ENCODE results near the gene ZNF101.
A peak's percentile ranks its signal among the peaks of the same experiment; 100 is the strongest.
"Not testable (repeated sequence)": the region's sequence is repeated elsewhere in the genome, so short reads cannot be mapped to it uniquely, and the experiment has no call there.

ZNF101 gene

GRCh38 chr19:19661141-19661674 lies 7.4 kb upstream of the ZNF101 start:
- H3K27me3 ChIP-seq (ENCODE audit: control insufficient read depth in 1 of 2, insufficient read depth in 2 of 2, low read length in 2 of 2): no peaks in the 10 kb centered on the region
- peak overlapping the region; percentile 15 to 92 for H3K4me3 ChIP-seq (ENCODE audit: low read depth in 1 of 2, low read length in 2 of 2)
- peak overlapping the region in 1 of 2 donors; percentile 36 for H3K9ac ChIP-seq (ENCODE audit: low read depth in 1 of 2, low read length in 2 of 2)
- H3K4me1 ChIP-seq (ENCODE audit: control insufficient read depth in 1 of 2, insufficient read depth in 2 of 2, low read length in 2 of 2): peaks cover 17 to 24% of the 10 kb centered on the region in 2 donors
- peaks cover 19 to 38% of the 10 kb centered on the region in 2 donors for H3K36me3 ChIP-seq (ENCODE audit: control insufficient read depth in 1 of 2, insufficient read depth in 2 of 2, low read length in 2 of 2)
- H3K9me3 ChIP-seq (ENCODE audit: control insufficient read depth in 1 of 2, low read length in 2 of 2): no peaks in the 10 kb centered on the region
- peak overlapping the region; percentile 39 for H3K27ac ChIP-seq (ENCODE audit: low read depth, low read length)

GRCh38 chr19:19661675-19662251 lies 6.9 kb upstream of the ZNF101 start:
- Histone ChIP-seq H3K9ac (ENCODE audit: low read depth in 1 of 2, low read length in 2 of 2) (peak overlapping the region in 1 of 2 donors; percentile 36), H3K27me3 (ENCODE audit: control insufficient read depth in 1 of 2, insufficient read depth in 2 of 2, low read length in 2 of 2) (no peaks in the 10 kb centered on the region), H3K4me3 (ENCODE audit: low read depth in 1 of 2, low read length in 2 of 2) (peak overlapping the region; percentile 79 to 92), H3K9me3 (ENCODE audit: control insufficient read depth in 1 of 2, low read length in 2 of 2) (no peaks in the 10 kb centered on the region), H3K27ac (ENCODE audit: low read depth, low read length) (peak overlapping the region; percentile 39), H3K36me3 (ENCODE audit: control insufficient read depth in 1 of 2, insufficient read depth in 2 of 2, low read length in 2 of 2) (peaks cover 15 to 32% of the 10 kb centered on the region in 2 donors), H3K4me1 (ENCODE audit: control insufficient read depth in 1 of 2, insufficient read depth in 2 of 2, low read length in 2 of 2) (peaks cover 17 to 24% of the 10 kb centered on the region in 2 donors)

GRCh38 chr19:19662344-19662743 lies 6.3 kb upstream of the ZNF101 start:
- H3K36me3 ChIP-seq (ENCODE audit: control insufficient read depth in 1 of 2, insufficient read depth in 2 of 2, low read length in 2 of 2): peaks cover 10 to 26% of the 10 kb centered on the region in 2 donors
- no peaks in the 10 kb centered on the region for H3K9me3 ChIP-seq (ENCODE audit: control insufficient read depth in 1 of 2, low read length in 2 of 2)
- H3K27ac ChIP-seq (ENCODE audit: low read depth, low read length): no peak overlapping the region
- H3K27me3 ChIP-seq (ENCODE audit: control insufficient read depth in 1 of 2, insufficient read depth in 2 of 2, low read length in 2 of 2): no peaks in the 10 kb centered on the region
- peak overlapping the region; percentile 79 to 92 for H3K4me3 ChIP-seq (ENCODE audit: low read depth in 1 of 2, low read length in 2 of 2)
- H3K4me1 ChIP-seq (ENCODE audit: control insufficient read depth in 1 of 2, insufficient read depth in 2 of 2, low read length in 2 of 2): peaks cover 17 to 24% of the 10 kb centered on the region in 2 donors
- peak overlapping the region; percentile 75 to 78 for H3K9ac ChIP-seq (ENCODE audit: low read depth in 1 of 2, low read length in 2 of 2)

- Histone ChIP-seq H3K9me3 (ENCODE audit: control insufficient read depth in 1 of 2, low read length in 2 of 2) (no peaks in the 10 kb centered on the region), H3K4me3 (ENCODE audit: low read depth in 1 of 2, low read length in 2 of 2) (peak overlapping the region; percentile 79 to 92), H3K27ac (ENCODE audit: low read depth, low read length) (peak overlapping the region; percentile 93), H3K36me3 (ENCODE audit: control insufficient read depth in 1 of 2, insufficient read depth in 2 of 2, low read length in 2 of 2) (peaks cover 10 to 21% of the 10 kb centered on the region in 2 donors), H3K4me1 (ENCODE audit: control insufficient read depth in 1 of 2, insufficient read depth in 2 of 2, low read length in 2 of 2) (peaks cover 17 to 24% of the 10 kb centered on the region in 2 donors), H3K9ac (ENCODE audit: low read depth in 1 of 2, low read length in 2 of 2) (peak overlapping the region; percentile 75 to 78), H3K27me3 (ENCODE audit: control insufficient read depth in 1 of 2, insufficient read depth in 2 of 2, low read length in 2 of 2) (no peaks in the 10 kb centered on the region)
Observed at GRCh38 chr19:19662871-19663255, 5.8 kb upstream of the ZNF101 start.

- Histone ChIP-seq H3K9me3 (ENCODE audit: control insufficient read depth in 1 of 2, low read length in 2 of 2) (no peaks in the 10 kb centered on the region), H3K4me1 (ENCODE audit: control insufficient read depth in 1 of 2, insufficient read depth in 2 of 2, low read length in 2 of 2) (peaks cover 17 to 24% of the 10 kb centered on the region in 2 donors), H3K4me3 (ENCODE audit: low read depth in 1 of 2, low read length in 2 of 2) (peak within 1 kb of the TSS; percentile 79 to 92), H3K27me3 (ENCODE audit: control insufficient read depth in 1 of 2, insufficient read depth in 2 of 2, low read length in 2 of 2) (no peaks in the 10 kb centered on the region), H3K36me3 (ENCODE audit: control insufficient read depth in 1 of 2, insufficient read depth in 2 of 2, low read length in 2 of 2) (peaks cover 7 to 15% of the 10 kb centered on the region in 2 donors), H3K27ac (ENCODE audit: low read depth, low read length) (peak within 1 kb of the TSS; percentile 93), H3K9ac (ENCODE audit: low read depth in 1 of 2, low read length in 2 of 2) (peak within 1 kb of the TSS; percentile 78 to 84)
Observed at GRCh38 chr19:19663256-19664120, 5.2 kb upstream of the ZNF101 start, which contains the start of gene ATP13A1. ATP13A1 (minus strand) TSS chr19:19663676; CDS start chr19:19663666, 10 bp downstream.

- not testable (repeated sequence) for H3K9me3 ChIP-seq (ENCODE audit: control insufficient read depth in 1 of 2, low read length in 2 of 2); H3K36me3 ChIP-seq (ENCODE audit: control insufficient read depth in 1 of 2, insufficient read depth in 2 of 2, low read length in 2 of 2); H3K4me3 ChIP-seq (ENCODE audit: low read depth in 1 of 2, low read length in 2 of 2); H3K27me3 ChIP-seq (ENCODE audit: control insufficient read depth in 1 of 2, insufficient read depth in 2 of 2, low read length in 2 of 2); H3K9ac ChIP-seq (ENCODE audit: low read depth in 1 of 2, low read length in 2 of 2); H3K27ac ChIP-seq (ENCODE audit: low read depth, low read length)
- peaks cover 22 to 31% of the 10 kb centered on the region in 2 donors for H3K4me1 ChIP-seq (ENCODE audit: control insufficient read depth in 1 of 2, insufficient read depth in 2 of 2, low read length in 2 of 2)
Observed at GRCh38 chr19:19665420-19665948, 3.2 kb upstream of the ZNF101 start.

GRCh38 chr19:19670070-19670551 lies 1.5 kb downstream of the ZNF101 start:
- Histone ChIP-seq H3K27me3 (ENCODE audit: control insufficient read depth in 1 of 2, insufficient read depth in 2 of 2, low read length in 2 of 2) (no peaks in the 10 kb centered on the region), H3K9ac (ENCODE audit: low read depth in 1 of 2, low read length in 2 of 2) (no peak overlapping the region), H3K4me1 (ENCODE audit: control insufficient read depth in 1 of 2, insufficient read depth in 2 of 2, low read length in 2 of 2) (peaks cover 5 to 10% of the 10 kb centered on the region in 2 donors), H3K9me3 (ENCODE audit: control insufficient read depth in 1 of 2, low read length in 2 of 2) (no peaks in the 10 kb centered on the region), H3K36me3 (ENCODE audit: control insufficient read depth in 1 of 2, insufficient read depth in 2 of 2, low read length in 2 of 2) (peaks cover 0 to 13% of the 10 kb centered on the region in 2 donors), H3K27ac (ENCODE audit: low read depth, low read length) (no peak overlapping the region), H3K4me3 (ENCODE audit: low read depth in 1 of 2, low read length in 2 of 2) (peak overlapping the region; percentile 83 to 89)

- no peak overlapping the region for H3K9ac ChIP-seq (ENCODE audit: low read depth in 1 of 2, low read length in 2 of 2)
- H3K27me3 ChIP-seq (ENCODE audit: control insufficient read depth in 1 of 2, insufficient read depth in 2 of 2, low read length in 2 of 2): no peaks in the 10 kb centered on the region
- H3K27ac ChIP-seq (ENCODE audit: low read depth, low read length): no peak overlapping the region
- peaks cover 12 to 14% of the 10 kb centered on the region in 2 donors for H3K9me3 ChIP-seq (ENCODE audit: control insufficient read depth in 1 of 2, low read length in 2 of 2)
- H3K4me1 ChIP-seq (ENCODE audit: control insufficient read depth in 1 of 2, insufficient read depth in 2 of 2, low read length in 2 of 2): peaks cover 5 to 10% of the 10 kb centered on the region in 2 donors
- no peak overlapping the region for H3K4me3 ChIP-seq (ENCODE audit: low read depth in 1 of 2, low read length in 2 of 2)
- peaks cover 21 to 35% of the 10 kb centered on the region in 2 donors for H3K36me3 ChIP-seq (ENCODE audit: control insufficient read depth in 1 of 2, insufficient read depth in 2 of 2, low read length in 2 of 2)
Observed at GRCh38 chr19:19672816-19673215, 4.2 kb downstream of the ZNF101 start.

- Histone ChIP-seq H3K27me3 (ENCODE audit: control insufficient read depth in 1 of 2, insufficient read depth in 2 of 2, low read length in 2 of 2) (no peaks in the 10 kb centered on the region), H3K9me3 (ENCODE audit: control insufficient read depth in 1 of 2, low read length in 2 of 2) (peaks cover 23 to 25% of the 10 kb centered on the region in 2 donors), H3K4me1 (ENCODE audit: control insufficient read depth in 1 of 2, insufficient read depth in 2 of 2, low read length in 2 of 2) (peaks cover 5 to 10% of the 10 kb centered on the region in 2 donors), H3K36me3 (ENCODE audit: control insufficient read depth in 1 of 2, insufficient read depth in 2 of 2, low read length in 2 of 2) (peaks cover 34 to 50% of the 10 kb centered on the region in 2 donors), H3K4me3 (ENCODE audit: low read depth in 1 of 2, low read length in 2 of 2) (no peak overlapping the region), H3K9ac (ENCODE audit: low read depth in 1 of 2, low read length in 2 of 2) (no peak overlapping the region), H3K27ac (ENCODE audit: low read depth, low read length) (no peak overlapping the region)
Observed at GRCh38 chr19:19674315-19674714, 5.7 kb downstream of the ZNF101 start.
